ENCODE data around the gene GIT1.

- TF ChIP-seq SNAI2 (CRISPR knock-in tag; IDR thresholded peaks at IDR 0.05) = no peak
- TF ChIP-seq CSDC2 (CRISPR knock-in tag; IDR thresholded peaks at IDR 0.05) = no peak
- TF ChIP-seq TSHZ2 (CRISPR knock-in tag; IDR thresholded peaks at IDR 0.05) = no peak
Measured at GRCh38 chr17:29533976-29534375, 55.5 kb downstream of the GIT1 start.
